VCaP (cell line): ENCODE measurements around the gene FHOD1.

Source experiments
- H3K27ac ChIP-seq: fragments of 450-650 bp; 2 replicates; pipeline ENCODE4 v1.5.1; 2017
- CTCF ChIP-seq: fragments of 450-650 bp; conservative IDR thresholded peaks from 2 replicates; pipeline ENCODE4 v1.5.1; 2017; ENCODE audit warnings: mild to moderate bottlenecking, moderate library complexity

Gene FHOD1

GRCh38 chr16:67284699-67285646, 37.7 kb upstream of the FHOD1 start:
- H3K27ac ChIP-seq = peak overlapping the region; percentile 44
- peak; percentile 54 for TF ChIP-seq CTCF

DNA sequence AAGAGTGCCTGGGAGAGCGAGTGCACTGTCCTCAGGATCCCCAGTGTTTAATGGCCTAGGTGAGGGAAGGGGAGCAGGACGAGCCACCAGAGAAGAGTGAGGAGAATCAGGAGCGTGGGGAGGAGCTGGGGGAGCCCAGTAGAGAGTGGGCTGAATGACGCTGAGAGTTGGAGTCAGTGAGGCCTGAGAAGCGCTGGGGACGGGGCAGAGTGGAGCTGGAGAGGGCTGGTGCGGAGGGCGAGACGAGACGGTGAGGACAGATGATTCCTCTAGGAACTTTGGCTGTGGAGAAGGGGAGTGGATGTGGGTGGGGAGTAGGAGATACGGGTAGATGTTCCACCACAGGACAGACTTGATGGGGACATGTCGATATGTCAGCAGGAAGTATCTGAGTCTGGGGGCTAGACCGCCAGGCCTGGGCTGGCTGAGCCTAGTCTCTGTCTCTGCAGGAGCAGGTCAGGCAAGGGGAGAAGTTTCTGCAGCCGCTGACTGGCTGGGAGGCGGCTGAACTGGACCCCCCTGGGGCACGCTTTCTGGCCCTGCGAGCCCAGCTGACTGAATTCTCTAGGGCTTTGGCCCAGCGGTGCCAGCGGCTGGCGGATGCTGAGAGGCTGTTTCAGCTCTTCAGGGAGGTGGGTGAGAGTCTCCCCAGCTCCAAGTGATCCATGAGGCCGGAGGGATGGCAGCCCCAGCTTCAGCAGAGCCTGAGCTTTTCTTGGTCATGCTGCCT, 36.7 kb upstream of the FHOD1 start:
- no peak for TF ChIP-seq CTCF
- H3K27ac ChIP-seq = peak overlapping the region; percentile 44

- H3K27ac ChIP-seq = no peak overlapping the region
- TF ChIP-seq CTCF = no peak
These were observed 36.0 kb upstream of the FHOD1 start for GRCh38 chr16:67283039-67283825.

GRCh38 chr16:67282447-67282805, 35.1 kb upstream of the FHOD1 start:
- no peak for TF ChIP-seq CTCF
- no peak overlapping the region for H3K27ac ChIP-seq

DNA sequence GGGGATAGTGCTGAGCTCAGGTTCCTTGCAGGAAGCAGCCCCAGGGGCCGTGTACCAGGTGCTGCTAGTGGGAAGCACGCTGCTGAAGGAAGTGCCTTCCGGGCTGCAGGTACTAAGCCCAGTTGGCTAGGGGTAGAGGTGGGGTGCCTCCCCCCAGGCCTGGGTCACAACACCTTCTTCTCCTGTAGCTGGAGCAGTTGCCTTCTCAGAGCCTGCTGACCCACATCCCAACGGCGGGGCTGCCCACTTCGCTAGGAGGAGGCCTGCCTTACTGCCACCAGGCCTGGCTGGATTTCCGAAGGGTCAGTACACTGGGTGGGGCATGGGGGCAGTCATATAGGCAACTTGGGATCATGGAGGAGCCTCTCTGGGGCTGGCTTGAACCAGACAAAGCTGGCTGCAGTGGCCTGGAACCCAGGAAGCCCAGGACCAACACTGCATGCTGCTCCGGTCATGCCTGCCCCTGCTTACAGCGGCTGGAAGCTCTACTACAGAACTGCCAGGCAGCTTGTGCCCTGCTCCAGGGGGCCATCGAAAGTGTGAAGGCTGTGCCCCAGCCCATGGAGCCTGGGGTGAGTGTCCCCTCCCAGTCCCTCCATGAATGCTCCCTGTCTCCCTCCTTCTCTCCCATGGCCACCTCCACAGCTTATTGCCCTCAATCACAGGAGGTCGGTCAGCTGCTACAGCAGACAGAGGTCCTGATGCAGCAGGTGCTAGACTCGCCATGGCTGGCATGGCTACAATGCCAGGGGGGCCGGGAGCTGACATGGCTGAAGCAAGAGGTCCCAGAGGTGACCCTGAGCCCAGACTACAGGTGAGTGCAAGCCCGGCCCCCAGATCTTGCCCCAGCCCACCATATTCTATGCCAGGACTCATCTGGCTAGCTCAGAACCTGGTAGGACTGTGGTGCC, 34.5 kb upstream of the FHOD1 start:
- H3K27ac ChIP-seq = no peak overlapping the region
- TF ChIP-seq CTCF = no peak

GRCh38 chr16:67280090-67281015, 33.1 kb upstream of the FHOD1 start:
- no peak for TF ChIP-seq CTCF
- H3K27ac ChIP-seq = no peak overlapping the region
